ENCODE data around the gene ATP8A2. TPM values are rescaled to one million over a fixed set of nuclear protein-coding genes. Genes with fewer than 3 reads are reported as not detected.
"Not testable (repeated sequence)": the region's sequence is repeated elsewhere in the genome, so short reads cannot be mapped to it uniquely, and the experiment has no call there.

The ATP8A2 gene
- total RNA-seq, 1 donor from 2014 or later: 0.13 TPM

DNA sequence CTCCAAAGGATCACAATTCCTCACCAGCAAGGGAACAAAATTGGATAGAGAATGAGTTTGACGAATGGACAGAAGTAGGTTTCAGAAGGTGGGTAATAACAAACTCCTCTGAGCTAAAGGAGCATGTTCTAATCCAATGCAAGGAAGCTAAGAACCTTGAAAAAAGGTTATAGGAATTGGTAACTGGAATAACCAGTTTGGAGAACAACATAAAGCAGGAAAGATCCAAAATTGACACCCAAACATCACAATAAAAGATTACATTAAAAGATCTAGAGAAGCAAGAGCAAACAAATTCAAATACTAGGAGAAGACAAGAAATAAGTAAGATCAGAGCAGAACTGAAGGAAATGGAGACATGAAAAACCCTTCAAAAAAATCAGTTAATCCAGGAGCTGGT is 583.2 kb downstream of the ATP8A2 start:
- not testable (repeated sequence) for DNase-seq (ENCODE audit: low read depth in 2 of 2)

- DNase-seq (ENCODE audit: low read depth in 2 of 2): no peak
Observed at GRCh38 chr13:25958986-25959385, 587.2 kb downstream of the ATP8A2 start.

DNA sequence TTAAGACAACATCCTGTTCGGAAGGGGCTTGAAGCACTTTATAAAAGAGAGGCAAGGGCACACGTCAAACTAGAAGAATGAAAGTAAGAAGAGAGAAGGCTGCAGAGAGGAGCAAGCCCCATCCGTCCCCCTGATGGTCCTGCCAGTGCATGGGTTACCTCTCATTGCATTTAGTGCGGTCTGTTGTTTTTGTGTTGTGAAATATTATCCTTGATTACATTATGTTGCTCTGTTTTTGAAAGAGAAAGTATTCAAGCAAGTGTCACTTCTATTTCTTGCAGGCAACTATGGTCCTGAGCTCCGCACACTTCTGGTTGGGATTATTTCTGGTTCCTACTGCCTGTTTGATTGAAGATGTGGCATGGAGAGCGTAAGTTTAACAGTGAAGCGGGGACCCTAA is 589.5 kb downstream of the ATP8A2 start:
- DNase-seq (ENCODE audit: low read depth in 2 of 2): no peak

GRCh38 chr13:25963674-25964073 is 591.9 kb downstream of the ATP8A2 start:
- peak; percentile 14 to 73 for DNase-seq (ENCODE audit: low read depth in 2 of 2)

- DNase-seq (ENCODE audit: low read depth in 2 of 2): peak; percentile 22 to 43
Observed at GRCh38 chr13:25965596-25965995, 593.8 kb downstream of the ATP8A2 start.

- peak in 1 of 2 donors; percentile 24 for DNase-seq (ENCODE audit: low read depth in 2 of 2)
Observed at GRCh38 chr13:25966086-25966485, 594.3 kb downstream of the ATP8A2 start.

- no peak for DNase-seq (ENCODE audit: low read depth in 2 of 2)
Observed at GRCh38 chr13:25967144-25967543, 595.4 kb downstream of the ATP8A2 start.

DNA sequence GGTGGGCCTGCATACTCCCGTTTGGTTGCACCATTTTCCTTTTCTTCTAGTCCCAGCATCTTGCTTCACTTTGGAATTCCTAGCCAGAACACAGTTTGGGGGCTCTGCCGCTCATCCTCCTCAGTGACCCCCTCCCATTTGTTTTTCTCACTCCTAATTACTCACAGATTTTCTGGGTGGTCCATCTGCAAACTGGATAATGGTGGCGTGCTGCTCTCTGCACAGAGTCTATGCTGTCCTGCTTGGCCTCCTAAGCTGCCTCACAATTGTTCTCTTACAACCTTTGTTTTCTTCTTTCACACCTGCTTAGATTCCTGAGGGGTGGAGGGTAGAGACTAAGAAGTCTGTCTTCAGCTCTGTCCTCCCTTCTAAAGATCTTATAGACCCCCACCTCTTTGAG is 599.3 kb downstream of the ATP8A2 start:
- no peak for DNase-seq (ENCODE audit: low read depth in 2 of 2)

DNA sequence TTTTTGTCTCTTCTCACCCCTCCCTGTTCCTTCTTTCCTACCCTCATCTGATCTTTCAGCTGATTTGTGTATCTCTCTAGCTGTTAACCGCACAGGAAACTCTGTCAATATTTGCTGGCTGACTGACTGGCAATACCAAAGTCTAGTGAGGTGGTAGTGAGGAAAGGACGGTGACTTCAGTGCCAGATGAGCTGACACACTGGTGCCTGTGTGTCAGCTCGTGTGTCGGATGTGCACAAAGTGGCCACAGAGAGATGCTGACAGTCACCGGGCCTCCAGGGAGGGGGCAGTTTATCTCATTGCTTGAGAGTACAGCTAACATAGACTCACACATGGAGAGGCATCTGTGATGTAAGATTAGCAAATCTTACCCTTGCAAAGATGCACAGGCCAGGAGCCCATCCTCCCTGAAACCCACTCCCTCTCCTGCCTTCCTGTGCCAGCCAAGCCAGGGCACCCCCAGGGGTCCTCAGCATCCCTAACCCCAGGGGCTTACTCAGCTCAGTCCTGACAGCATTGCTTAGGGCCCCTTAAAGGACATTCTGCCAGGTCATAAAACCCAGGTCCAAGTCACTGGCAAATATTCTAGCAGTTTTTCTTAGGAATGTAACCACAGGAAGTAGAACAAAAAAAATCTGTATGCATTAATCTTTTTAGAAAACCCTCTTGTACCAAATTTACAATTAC is 599.8 kb downstream of the ATP8A2 start:
- DNase-seq (ENCODE audit: low read depth in 2 of 2): no peak

GRCh38 chr13:25973085-25973484 is 601.3 kb downstream of the ATP8A2 start:
- no peak for DNase-seq (ENCODE audit: low read depth in 2 of 2)

DNA sequence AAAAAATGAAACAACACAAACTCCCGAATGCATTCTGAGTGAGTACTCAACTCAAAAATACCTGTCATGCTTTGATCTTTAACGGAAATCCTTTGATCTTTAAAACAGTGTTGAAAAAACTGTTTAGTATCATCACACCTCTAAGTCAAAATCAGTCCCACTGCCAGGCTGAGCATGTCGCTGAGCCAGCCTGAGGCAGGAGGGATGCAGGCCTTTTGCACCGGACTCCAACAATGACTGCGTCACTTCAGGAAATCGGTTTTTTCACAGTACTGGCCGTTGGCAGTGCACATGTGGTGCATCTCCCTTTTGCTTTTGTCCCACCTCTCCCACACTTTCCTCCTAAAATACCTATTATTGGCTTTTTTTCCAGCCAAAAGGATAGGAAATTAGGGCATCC is 601.8 kb downstream of the ATP8A2 start:
- peak; percentile 8 to 60 for DNase-seq (ENCODE audit: low read depth in 2 of 2)

- DNase-seq (ENCODE audit: low read depth in 2 of 2): peak; percentile 42 to 67
Observed at GRCh38 chr13:25977216-25977615, 605.4 kb downstream of the ATP8A2 start.

- DNase-seq (ENCODE audit: low read depth in 2 of 2): no peak
Observed at GRCh38 chr13:25977671-25978070, 605.9 kb downstream of the ATP8A2 start.

- no peak for DNase-seq (ENCODE audit: low read depth in 2 of 2)
Observed at GRCh38 chr13:25978961-25979360, 607.2 kb downstream of the ATP8A2 start.

GRCh38 chr13:25979371-25979770 is 607.6 kb downstream of the ATP8A2 start:
- no peak for DNase-seq (ENCODE audit: low read depth in 2 of 2)

- DNase-seq (ENCODE audit: low read depth in 2 of 2): peak in 1 of 2 donors; percentile 50
Observed at GRCh38 chr13:25980255-25980654, 608.5 kb downstream of the ATP8A2 start.

DNA sequence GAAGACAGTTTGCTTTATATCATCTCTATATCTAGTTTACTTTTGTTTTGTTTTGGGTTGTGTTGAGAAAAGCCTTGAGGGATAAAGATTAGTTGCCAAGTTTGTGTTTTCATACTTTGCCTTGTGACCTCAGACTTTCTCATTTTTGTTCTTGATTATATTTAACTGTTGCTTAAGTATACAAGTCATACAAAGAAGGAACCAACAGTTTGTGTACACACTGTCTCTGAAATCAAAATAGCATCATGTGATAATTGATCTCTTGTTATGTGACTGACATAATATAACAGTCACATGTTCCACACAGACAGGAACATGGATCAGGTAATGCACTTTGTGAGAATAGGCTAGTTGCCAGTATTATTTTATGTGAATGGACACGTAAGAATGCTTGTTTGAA is 609.3 kb downstream of the ATP8A2 start:
- DNase-seq (ENCODE audit: low read depth in 2 of 2): peak in 1 of 2 donors; percentile 25

DNA sequence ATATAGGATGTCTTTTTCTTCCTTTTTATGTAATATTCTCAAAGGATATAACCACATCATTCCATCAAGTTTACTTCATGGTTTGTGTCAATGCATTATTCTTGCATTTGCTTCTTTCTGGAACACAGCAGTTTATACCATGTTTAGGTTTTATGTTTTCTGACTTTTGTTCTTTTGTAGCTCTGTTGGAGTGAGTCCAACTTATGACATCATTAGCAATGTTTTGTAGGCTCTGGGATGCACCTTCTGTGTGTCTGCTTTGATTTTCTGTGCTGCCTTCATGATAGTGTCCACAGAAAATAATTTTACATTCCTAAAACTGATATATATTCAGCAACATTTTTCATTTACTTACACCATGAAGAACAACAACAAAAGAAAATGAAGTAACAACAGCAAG is 611.1 kb downstream of the ATP8A2 start:
- DNase-seq (ENCODE audit: low read depth in 2 of 2): peak in 1 of 2 donors; percentile 12

GRCh38 chr13:25987987-25988386 is 616.2 kb downstream of the ATP8A2 start:
- DNase-seq (ENCODE audit: low read depth in 2 of 2): no peak

- DNase-seq (ENCODE audit: low read depth in 2 of 2): no peak
Observed at GRCh38 chr13:25988661-25989060, 616.9 kb downstream of the ATP8A2 start.

GRCh38 chr13:25990801-25991200 is 619.0 kb downstream of the ATP8A2 start:
- DNase-seq (ENCODE audit: low read depth in 2 of 2): no peak

GRCh38 chr13:25992076-25992475 is 620.3 kb downstream of the ATP8A2 start:
- DNase-seq (ENCODE audit: low read depth in 2 of 2): no peak

DNA sequence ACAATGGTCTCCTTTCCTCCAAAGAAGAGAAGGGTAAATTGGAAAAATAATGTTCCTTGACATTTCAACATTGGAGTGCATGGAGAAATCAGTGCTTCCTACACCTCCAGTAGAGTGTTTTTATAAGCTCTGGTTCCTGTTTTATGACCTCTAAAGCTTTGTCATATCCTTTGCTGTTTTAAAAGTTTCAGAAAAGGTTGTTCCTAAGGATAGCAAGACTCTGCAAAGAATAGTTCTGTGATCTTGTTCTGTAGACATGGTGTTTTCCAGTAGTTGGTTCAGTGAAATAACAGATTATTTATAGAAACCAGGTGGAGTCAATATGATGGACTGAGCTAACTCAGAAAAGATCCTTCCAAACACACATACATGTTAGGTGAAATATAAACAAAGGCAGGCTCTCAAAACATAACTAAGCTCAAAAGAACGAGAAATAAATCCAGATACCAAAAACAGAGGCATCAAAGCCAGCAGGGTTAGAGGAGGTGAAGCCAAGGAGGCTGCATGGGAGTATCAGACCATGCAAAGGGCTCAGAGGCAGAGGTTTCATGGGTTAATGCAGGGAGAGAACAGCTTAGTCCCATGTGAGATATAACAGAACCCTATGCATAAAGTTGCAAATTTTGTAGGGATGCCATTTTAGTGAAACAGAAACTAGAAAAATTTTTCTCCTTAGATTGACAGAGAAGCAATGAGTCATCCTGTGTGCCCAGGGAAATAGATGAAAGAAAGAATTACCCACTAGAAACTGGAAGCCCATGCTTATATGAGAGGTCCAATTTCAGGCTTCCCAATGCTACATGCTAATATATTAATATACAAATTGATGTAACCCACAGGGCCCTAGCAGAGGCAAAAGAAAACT is 635.7 kb downstream of the ATP8A2 start:
- DNase-seq (ENCODE audit: low read depth in 2 of 2): peak in 1 of 2 donors; percentile 67

Measured in dermis microvascular lymphatic vessel endothelial cell (primary cell).